Coronary artery (tissue), 2 donors: ENCODE measurements around the gene DSCAM.

Source experiments
- DNase-seq: peaks from one replicate; pipeline ENCODE4 v3.0.0-alpha.2; 2017; ENCODE audit warnings: low spot score
- H3K27ac ChIP-seq, 2 donors: fragments of 200-600 bp; sonication (generic); one replicate each; pipeline ENCODE4 v1.5.1; 2016 to 2019
- H3K4me3 ChIP-seq: fragments of 200-600 bp; sonication (generic); 2 replicates; pipeline ENCODE4 v1.5.1; 2016; ENCODE audit warnings: mild to moderate bottlenecking, moderate library complexity
- CTCF ChIP-seq: fragments of 200-600 bp; sonication (generic); IDR thresholded peaks from one replicate; pipeline ENCODE4 v1.5.1; 2019; ENCODE audit warnings: antibody characterized with exemption

Gene DSCAM

GRCh38 chr21:40770435-40771055, 76.4 kb downstream of the DSCAM start:
- no peak overlapping the region for H3K27ac ChIP-seq
- H3K4me3 ChIP-seq = no peak overlapping the region
- no peak for DNase-seq
- no peak for TF ChIP-seq CTCF

- no peak for TF ChIP-seq CTCF
- H3K4me3 ChIP-seq = no peak overlapping the region
- no peak overlapping the region for H3K27ac ChIP-seq
- no peak for DNase-seq
These were observed 77.7 kb downstream of the DSCAM start for GRCh38 chr21:40769231-40769630.

GRCh38 chr21:40768056-40768455, 78.9 kb downstream of the DSCAM start:
- H3K27ac ChIP-seq = no peak overlapping the region
- no peak overlapping the region for H3K4me3 ChIP-seq
- no peak for DNase-seq
- no peak for TF ChIP-seq CTCF

- no peak for TF ChIP-seq CTCF
- DNase-seq = no peak
- Histone ChIP-seq H3K4me3 (no peak overlapping the region), H3K27ac (no peak overlapping the region)
These were observed 80.6 kb downstream of the DSCAM start for GRCh38 chr21:40766381-40766780.

- Histone ChIP-seq H3K27ac (no peak overlapping the region), H3K4me3 (no peak overlapping the region)
- TF ChIP-seq CTCF = no peak
- DNase-seq = no peak
These were observed 81.1 kb downstream of the DSCAM start for GRCh38 chr21:40765811-40766210.

GRCh38 chr21:40760821-40761220, 86.1 kb downstream of the DSCAM start:
- H3K27ac ChIP-seq = no peak overlapping the region
- TF ChIP-seq CTCF = no peak
- no peak overlapping the region for H3K4me3 ChIP-seq
- peak; percentile 29 for DNase-seq

- no peak overlapping the region for H3K27ac ChIP-seq
- no peak for TF ChIP-seq CTCF
These were observed 87.9 kb downstream of the DSCAM start for GRCh38 chr21:40759061-40759460.

More at GRCh38 chr21:40759061-40759460, 87.9 kb downstream of the DSCAM start:
- H3K4me3 ChIP-seq = no peak overlapping the region
- no peak for DNase-seq
